Neural crest cell (in vitro differentiated cells): ENCODE measurements around the gene CCDC170. TPM values are rescaled to one million over a fixed set of nuclear protein-coding genes. Genes with fewer than 3 reads are reported as not detected.

Source experiments
- DNase-seq: peaks from one replicate; pipeline ENCODE4 v3.0.0; 2021; ENCODE audit warnings: low read depth, mixed read lengths, low spot score
- H3K27ac Mint-ChIP-seq: one replicate; pipeline ENCODE4 v1.8.0; 2021; ENCODE audit warnings: mild to moderate bottlenecking, mixed read lengths; ENCODE audit not compliant: unreplicated experiment
- H3K27me3 Mint-ChIP-seq: 2 replicates; pipeline ENCODE4 v1.8.0; 2021; ENCODE audit warnings: low read depth, mild to moderate bottlenecking, mixed read lengths
- H3K36me3 Mint-ChIP-seq: 2 replicates; pipeline ENCODE4 v1.8.0; 2021; ENCODE audit warnings: low read depth, mild to moderate bottlenecking, mixed read lengths
- H3K4me1 Mint-ChIP-seq: 2 replicates; pipeline ENCODE4 v1.8.0; 2021; ENCODE audit warnings: mixed read lengths
- H3K4me3 Mint-ChIP-seq: one replicate; pipeline ENCODE4 v1.8.0; 2021; ENCODE audit warnings: mild to moderate bottlenecking, mixed read lengths
- H3K9me3 Mint-ChIP-seq: 2 replicates; pipeline ENCODE4 v1.8.0; 2021; ENCODE audit warnings: mixed read lengths
- CTCF ChIP-seq: fragments of 200-600 bp; sonication (generic); conservative IDR thresholded peaks from 2 replicates; pipeline ENCODE4 v1.5.0; 2021; ENCODE audit warnings: antibody characterized with exemption, mild to moderate bottlenecking
- total RNA-seq: library from RNA; stranded (reverse); gene quantifications from 2 replicates; pipeline ENCODE4 v1.2.1, GENCODE V29; 2021

The CCDC170 gene
- total RNA-seq, 1 donor from 2014 or later, result 0.37 TPM

GRCh38 chr6:151610326-151610725 lies 116.5 kb downstream of the CCDC170 start:
- Mint-ChIP-seq H3K27me3 (peaks cover 5% of the 10 kb centered on the region), H3K27ac (no peak overlapping the region), H3K4me1 (peaks cover 4% of the 10 kb centered on the region), H3K36me3 (no peaks in the 10 kb centered on the region), H3K4me3 (no peak overlapping the region), H3K9me3 (no peaks in the 10 kb centered on the region)
- no peak for TF ChIP-seq CTCF
- DNase-seq, result no peak

- Mint-ChIP-seq H3K4me3 (no peak overlapping the region), H3K36me3 (no peaks in the 10 kb centered on the region), H3K27me3 (no peaks in the 10 kb centered on the region)
Observed at GRCh38 chr6:151614630-151615029, 120.8 kb downstream of the CCDC170 start.

GRCh38 chr6:151616091-151616513 lies 122.3 kb downstream of the CCDC170 start:
- H3K4me1 Mint-ChIP-seq, result peaks cover 10% of the 10 kb centered on the region

More at GRCh38 chr6:151614630-151615029, 120.8 kb downstream of the CCDC170 start:
- no peak for DNase-seq
- Mint-ChIP-seq H3K9me3 (peaks cover 3% of the 10 kb centered on the region), H3K27ac (no peak overlapping the region), H3K4me1 (peaks cover 10% of the 10 kb centered on the region)
- TF ChIP-seq CTCF, result no peak

GRCh38 chr6:151616600-151616999 lies 122.8 kb downstream of the CCDC170 start:
- peaks cover 10% of the 10 kb centered on the region for H3K4me1 Mint-ChIP-seq
- no peak for DNase-seq
- no peak for TF ChIP-seq CTCF
- H3K9me3 Mint-ChIP-seq, result peaks cover 3% of the 10 kb centered on the region
- no peak overlapping the region for H3K27ac Mint-ChIP-seq
- no peaks in the 10 kb centered on the region for H3K36me3 Mint-ChIP-seq
- no peaks in the 10 kb centered on the region for H3K27me3 Mint-ChIP-seq
- H3K4me3 Mint-ChIP-seq, result no peak overlapping the region

More at GRCh38 chr6:151616091-151616513, 122.3 kb downstream of the CCDC170 start:
- no peak overlapping the region for H3K4me3 Mint-ChIP-seq
- H3K9me3 Mint-ChIP-seq, result peaks cover 3% of the 10 kb centered on the region
- no peaks in the 10 kb centered on the region for H3K36me3 Mint-ChIP-seq
- no peak for DNase-seq
- TF ChIP-seq CTCF, result no peak
- H3K27ac Mint-ChIP-seq, result no peak overlapping the region
- no peaks in the 10 kb centered on the region for H3K27me3 Mint-ChIP-seq

GRCh38 chr6:151617539-151617938 lies 123.7 kb downstream of the CCDC170 start:
- H3K27me3 Mint-ChIP-seq, result no peaks in the 10 kb centered on the region
- no peak for DNase-seq
- H3K36me3 Mint-ChIP-seq, result no peaks in the 10 kb centered on the region
- H3K4me1 Mint-ChIP-seq, result peaks cover 10% of the 10 kb centered on the region
- peaks cover 3% of the 10 kb centered on the region for H3K9me3 Mint-ChIP-seq
- no peak overlapping the region for H3K4me3 Mint-ChIP-seq
- TF ChIP-seq CTCF, result no peak
- H3K27ac Mint-ChIP-seq, result no peak overlapping the region

GRCh38 chr6:151618717-151619116 lies 124.9 kb downstream of the CCDC170 start:
- TF ChIP-seq CTCF, result no peak
- Mint-ChIP-seq H3K9me3 (peaks cover 3% of the 10 kb centered on the region), H3K27ac (no peak overlapping the region), H3K27me3 (no peaks in the 10 kb centered on the region), H3K4me3 (no peak overlapping the region), H3K4me1 (peaks cover 10% of the 10 kb centered on the region), H3K36me3 (no peaks in the 10 kb centered on the region)
- DNase-seq, result no peak
